ENCODE results near the gene PSMB5.

The PSMB5 gene

GRCh38 chr14:22985894-22986507, 48.7 kb downstream of the PSMB5 start:
- DNase-seq: no peak

DNA sequence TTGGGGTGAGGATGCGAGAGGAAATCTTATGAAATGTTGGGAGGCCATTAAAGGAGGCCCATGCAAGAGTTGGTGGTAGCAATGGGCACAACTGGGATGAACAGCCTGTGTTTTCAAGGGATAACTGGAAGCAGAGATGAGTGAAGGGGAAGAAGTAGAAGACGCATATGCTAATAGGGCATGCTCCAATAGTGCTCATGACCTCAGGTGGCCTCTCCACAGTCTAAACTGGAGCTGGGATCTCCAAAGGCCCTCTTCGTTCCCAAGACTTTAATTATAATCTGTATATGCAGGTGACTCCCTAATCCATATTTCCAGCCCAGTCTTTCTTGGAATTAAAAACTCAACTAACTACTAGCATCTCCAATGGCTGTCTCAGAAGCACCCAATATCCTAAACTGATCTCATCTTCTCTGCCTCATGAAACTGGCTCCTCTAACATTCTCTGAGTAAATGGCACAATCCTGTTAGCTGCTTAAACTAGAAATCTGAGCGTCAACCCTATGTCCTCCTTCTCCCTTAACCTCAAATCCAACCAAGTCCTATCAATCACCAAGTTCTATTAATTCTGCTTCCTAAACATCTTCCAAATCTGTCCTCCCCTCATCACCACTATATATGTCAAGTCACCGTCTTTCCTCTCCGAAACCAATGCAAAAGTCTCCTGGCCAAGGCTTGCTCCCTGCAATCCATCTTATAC, 49.6 kb downstream of the PSMB5 start:
- no peak for DNase-seq

DNA sequence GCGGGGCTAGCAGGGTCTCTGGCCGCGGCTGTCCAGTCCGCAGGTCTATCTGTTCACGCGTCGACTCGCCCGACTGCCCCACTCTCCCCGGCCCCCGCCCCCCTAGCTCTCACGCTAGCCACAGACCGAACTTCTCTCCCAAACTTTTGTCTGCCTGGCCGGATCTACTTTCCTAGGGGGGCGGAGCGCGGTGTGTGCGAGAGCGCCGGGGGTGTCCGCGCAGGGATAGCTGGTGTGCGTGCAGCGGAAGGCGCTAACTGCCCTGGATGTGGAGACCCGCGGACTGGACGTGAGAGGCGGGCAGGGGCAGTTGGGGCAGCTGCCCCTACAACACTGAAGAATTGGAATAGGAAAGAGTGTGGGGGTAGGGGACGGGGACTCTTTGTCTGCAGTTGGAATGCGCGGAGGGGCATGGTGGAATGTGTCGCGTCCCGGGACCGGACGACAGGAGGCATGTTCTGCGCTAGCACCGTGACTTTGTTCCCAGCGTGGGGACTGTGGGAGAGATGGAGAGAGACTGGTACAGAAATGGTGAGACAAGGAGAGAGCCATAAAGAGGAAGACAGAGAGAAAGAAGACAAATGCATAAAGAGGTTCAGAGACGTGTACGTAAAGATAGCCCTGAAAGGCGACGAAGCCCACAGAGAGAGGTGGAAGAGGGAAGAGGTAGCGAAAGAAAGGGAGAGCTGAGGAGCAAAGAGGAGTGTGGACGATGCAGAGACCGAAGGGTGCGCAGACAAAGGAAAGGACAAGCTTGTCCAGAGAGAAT, 52.0 kb downstream of the PSMB5 start, which contains the start of gene AJUBA:
TSS of gene AJUBA (minus strand) at position 75 of the 769 bp plus-strand sequence. CDS start 285 bp downstream, outside the sequence.
- peak; percentile 88 for DNase-seq

DNA sequence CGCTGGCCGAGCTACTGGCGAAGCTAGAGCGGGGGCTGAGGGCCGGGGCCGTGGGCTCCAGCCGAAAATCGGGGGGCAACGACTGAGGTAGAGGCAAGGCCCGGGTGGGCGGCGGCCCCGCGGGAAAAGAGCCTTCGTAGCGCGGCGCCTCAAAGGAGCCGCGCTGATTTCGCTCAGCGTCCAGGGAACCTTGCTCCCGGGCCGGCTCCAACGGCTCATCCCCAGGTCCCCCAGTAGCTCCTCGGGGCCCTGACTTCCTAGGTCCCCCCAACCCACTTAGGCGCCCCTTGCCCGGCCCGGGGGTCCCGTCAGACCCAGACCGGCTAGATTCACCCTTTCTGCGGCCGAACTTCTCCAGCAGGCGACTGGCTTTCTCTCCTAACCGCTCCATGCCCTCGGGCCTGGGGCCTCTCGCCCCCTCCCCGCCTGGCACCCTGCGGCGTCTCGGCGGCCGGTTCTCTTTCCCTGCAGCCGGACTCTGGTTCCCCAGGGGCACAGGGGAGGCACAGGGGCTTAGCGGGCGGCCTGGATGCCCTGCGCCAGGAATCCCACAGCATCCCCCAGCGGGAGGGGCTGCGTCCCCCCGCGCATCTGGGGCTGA, 52.7 kb downstream of the PSMB5 start:
- DNase-seq: no peak

DNA sequence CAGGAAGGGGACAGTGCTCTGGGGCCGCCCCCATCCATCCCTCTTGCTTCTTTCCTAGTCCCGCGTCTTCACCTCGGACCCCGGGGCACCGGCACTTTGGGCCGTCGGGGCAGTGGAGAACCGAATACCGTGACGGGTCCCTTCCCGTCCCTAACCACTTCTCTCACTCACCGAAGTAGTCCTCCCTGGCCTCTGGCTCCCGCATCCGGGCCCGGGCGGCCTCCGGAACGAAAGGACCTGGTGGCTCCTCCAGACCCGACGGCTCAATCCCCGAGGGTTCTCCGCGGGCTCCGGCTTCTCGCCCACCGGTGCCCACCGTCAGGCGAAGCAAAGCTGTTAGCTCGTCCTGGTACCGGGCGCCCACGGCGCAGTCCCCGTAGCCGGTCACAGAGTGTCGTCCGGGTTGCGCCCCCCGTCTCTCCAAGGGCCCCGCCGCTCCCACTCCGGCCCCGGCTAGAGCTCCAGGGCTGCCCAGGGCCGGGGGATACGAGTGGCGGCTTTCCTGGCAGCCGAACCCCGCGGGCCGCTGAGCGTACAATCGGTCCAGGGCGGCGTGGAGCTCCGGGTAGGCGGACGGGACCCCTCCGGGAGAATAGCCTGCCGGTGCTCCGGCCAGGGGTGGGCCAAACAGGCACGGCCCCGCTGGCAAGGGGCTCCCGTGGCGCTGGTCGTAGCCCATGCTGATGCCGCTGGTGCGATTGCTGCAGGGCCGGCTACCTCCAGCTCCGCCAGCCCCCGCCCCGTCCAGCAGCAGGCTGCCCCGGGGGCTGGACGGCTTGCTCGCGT, 53.4 kb downstream of the PSMB5 start:
- DNase-seq: no peak

DNA sequence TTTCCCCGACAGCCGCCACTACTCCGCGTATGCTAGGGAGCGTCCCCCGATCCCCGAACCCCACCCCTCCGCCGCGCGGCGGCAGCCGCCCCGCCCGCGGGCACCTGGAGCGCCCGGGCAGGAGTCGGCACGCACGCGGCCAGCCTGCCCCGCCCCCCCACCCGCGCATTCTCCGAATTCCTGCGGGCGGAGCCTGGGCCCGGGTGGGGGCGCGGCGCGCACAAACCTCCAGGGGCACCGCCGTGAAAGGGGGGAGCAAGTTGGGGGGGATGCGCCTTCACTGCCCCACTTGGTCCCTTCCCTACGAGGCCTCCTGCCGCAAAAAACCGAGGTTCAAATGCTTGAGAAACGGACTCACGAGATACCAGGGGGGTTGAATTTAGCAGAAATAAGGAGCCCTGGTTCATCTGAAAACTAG, 54.0 kb downstream of the PSMB5 start:
- peak; percentile 70 for DNase-seq

DNA sequence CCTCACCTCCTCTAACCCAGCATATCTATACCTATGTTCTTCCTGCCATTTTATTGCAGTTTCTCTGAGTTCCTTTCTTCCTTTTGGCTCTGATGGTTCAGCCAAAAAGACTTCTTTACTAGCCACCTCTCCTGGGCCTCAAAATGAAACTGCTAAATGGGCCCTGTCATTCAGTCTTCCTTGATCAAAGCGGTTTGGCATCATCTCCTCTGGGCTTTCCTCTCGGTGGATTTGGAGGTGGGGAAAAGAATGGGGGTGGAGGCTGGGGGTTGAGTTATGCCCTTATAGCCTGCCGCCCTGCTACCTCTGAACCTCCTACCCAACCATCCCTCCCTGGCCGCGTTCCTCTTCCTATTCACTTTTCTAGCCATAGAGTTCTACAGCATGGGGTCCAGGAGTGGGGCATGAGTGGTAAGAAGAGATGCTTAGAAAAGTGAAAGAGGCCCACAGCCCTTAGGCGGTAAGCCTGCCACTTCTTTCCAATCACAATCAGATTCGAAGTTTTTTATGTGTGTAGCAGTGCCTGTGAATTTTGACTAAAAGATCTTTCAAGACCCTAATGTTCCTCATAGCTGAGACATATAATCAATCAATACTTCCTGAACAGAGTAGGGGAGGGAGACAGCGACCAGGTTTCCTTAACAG, 54.8 kb downstream of the PSMB5 start:
- DNase-seq: no peak

DNA sequence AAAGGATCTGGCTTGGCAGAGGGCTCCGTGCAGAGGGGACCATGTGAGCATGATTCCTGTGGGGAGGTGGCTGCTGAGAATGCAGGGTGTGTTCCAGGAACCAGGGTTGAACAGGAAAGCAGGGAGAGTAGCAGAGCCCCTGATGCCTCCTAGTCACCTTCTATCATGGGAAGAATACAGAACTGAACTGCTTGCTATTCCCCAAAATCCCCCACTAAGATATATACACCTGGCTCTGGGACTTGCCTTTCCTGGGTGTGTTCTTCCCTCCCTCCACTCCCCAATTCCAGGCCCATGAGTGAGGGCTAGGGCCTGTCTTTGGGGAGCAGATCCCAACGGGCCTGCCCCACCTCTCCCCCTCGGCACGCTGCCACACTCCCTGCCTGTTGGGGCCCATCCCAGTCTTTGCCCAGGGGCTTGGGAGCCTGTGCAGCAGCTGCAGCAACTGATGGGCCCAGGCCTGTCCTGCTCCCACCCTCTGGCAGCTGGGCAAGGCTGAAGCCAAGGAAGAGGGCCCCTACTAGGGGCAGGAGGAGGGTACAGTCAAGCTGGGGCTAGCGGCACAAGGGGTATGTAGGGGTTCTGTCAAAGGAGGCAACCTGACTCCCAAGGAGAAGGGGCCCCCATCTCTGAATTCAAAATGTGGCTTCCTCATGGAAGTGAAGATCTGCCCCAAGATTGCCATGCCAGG, 55.6 kb downstream of the PSMB5 start:
- no peak for DNase-seq

DNA sequence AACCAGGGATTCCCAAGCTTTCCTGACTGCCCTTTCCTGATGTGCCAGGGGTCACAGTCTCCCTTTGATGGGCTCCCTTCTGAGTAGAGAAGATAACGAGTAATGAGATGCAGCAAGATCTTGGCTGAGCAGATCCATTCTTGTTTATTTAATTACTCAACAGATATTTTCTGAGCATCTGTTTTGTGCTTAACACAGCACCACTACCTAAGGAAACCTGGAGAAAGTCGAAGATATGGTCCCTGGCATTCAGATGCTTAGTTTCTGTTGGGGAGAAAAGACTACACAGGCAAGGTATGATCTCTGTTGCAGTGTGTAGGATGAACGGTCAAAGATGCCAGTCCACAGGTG, 56.2 kb downstream of the PSMB5 start:
- no peak for DNase-seq

GRCh38 chr14:22977684-22978486, 56.8 kb downstream of the PSMB5 start:
- peak; percentile 68 for DNase-seq

DNA sequence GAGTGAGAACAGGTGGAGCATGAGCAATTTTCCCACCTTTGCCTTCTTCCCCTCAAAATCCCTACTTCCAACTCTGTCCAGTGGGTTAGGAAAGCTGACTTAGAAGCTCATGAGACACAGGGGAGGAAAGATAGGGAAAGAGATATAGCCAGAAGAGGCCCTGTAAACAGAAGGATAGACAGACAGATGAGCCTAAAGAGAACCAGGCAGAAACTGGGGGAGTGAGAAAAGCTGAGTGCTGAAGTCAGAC, 57.3 kb downstream of the PSMB5 start:
- DNase-seq: no peak

DNA sequence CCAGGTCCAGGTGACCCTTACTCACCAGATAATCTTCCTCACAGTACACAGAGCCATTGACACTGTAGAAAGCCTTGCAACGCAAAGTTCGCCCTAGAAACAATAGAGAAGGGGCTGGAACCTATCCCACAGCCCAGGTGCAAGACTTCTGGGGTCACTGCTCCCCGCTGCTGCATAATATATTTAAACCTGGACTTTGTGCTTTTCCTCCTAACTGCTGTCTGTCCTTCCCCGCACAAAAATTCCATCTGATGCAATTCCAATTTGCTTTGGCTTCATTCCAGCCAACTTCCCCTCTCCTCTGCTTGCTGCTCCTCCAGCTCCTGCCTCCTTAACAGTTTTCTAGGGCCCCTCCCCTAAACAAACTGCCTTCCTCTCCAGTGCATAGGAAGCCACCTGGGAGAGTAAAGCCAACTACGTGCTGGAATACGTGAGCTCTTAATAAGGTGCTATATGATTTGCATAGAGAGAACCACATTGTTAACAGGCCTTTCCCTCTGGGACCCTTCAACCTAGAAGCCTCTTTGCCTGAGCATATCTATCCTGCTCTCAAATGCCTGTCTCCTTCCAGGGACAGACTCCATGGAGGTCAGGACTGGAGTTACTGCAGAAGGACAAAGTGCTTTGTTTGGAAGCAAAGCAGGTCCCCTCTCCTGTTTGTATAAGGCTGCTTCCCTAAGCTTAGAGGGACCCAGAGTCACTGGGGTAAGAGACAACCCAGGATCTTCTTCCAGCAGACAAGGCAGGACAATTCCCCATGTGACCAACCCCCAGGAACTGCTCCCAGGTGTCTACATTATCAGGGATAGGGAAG, 57.9 kb downstream of the PSMB5 start:
- no peak for DNase-seq
